HG03039 (cell line): Measurements from ENCODE around the gene ADH7.
A peak's percentile ranks its signal among the peaks of the same experiment; 100 is the strongest.
"Not testable (repeated sequence)": the region's sequence is repeated elsewhere in the genome, so short reads cannot be mapped to it uniquely, and the experiment has no call there.

ENCODE experiments used
- ATAC-seq: cut with Tn5 transposase; IDR thresholded peaks from one replicate; pipeline ENCODE4 v1.9.1; 2021; ENCODE audit warnings: mild to moderate bottlenecking, moderate library complexity; ENCODE audit not compliant: unreplicated experiment

Gene ADH7

GRCh38 chr4:99417125-99417524, 18.0 kb downstream of the ADH7 start:
- ATAC-seq, result no peak

- not testable (repeated sequence) for ATAC-seq
Observed at GRCh38 chr4:99415762-99416161, 19.4 kb downstream of the ADH7 start.

- not testable (repeated sequence) for ATAC-seq
Observed at GRCh38 chr4:99414902-99415301, 20.2 kb downstream of the ADH7 start.

GRCh38 chr4:99414401-99414800, 20.7 kb downstream of the ADH7 start:
- ATAC-seq, result no peak

- no peak for ATAC-seq
Observed at GRCh38 chr4:99413140-99413539, 22.0 kb downstream of the ADH7 start.

GRCh38 chr4:99411041-99411440, 24.1 kb downstream of the ADH7 start:
- no peak for ATAC-seq

- ATAC-seq, result no peak
Observed at GRCh38 chr4:99410075-99410474, 25.1 kb downstream of the ADH7 start.

- no peak for ATAC-seq
Observed at GRCh38 chr4:99408346-99408745, 26.8 kb downstream of the ADH7 start.

GRCh38 chr4:99405433-99406115, 29.6 kb downstream of the ADH7 start:
- no peak for ATAC-seq

GRCh38 chr4:99404595-99405287, 30.4 kb downstream of the ADH7 start:
- ATAC-seq, result peak; percentile 90

GRCh38 chr4:99403380-99404184, 31.6 kb downstream of the ADH7 start:
- ATAC-seq, result peak; percentile 59

- ATAC-seq, result no peak
Observed at GRCh38 chr4:99402765-99403164, 32.4 kb downstream of the ADH7 start.

GRCh38 chr4:99400831-99401230, 34.3 kb downstream of the ADH7 start:
- no peak for ATAC-seq

GRCh38 chr4:99399017-99399416, 36.1 kb downstream of the ADH7 start:
- no peak for ATAC-seq

- ATAC-seq, result no peak
Observed at GRCh38 chr4:99395595-99396364, 39.4 kb downstream of the ADH7 start.

GRCh38 chr4:99394896-99395295, 40.2 kb downstream of the ADH7 start:
- no peak for ATAC-seq

- no peak for ATAC-seq
Observed at GRCh38 chr4:99390055-99390454, 45.1 kb downstream of the ADH7 start.

- ATAC-seq, result no peak
Observed at GRCh38 chr4:99389606-99390005, 45.5 kb downstream of the ADH7 start.

GRCh38 chr4:99383833-99384392, 51.2 kb downstream of the ADH7 start:
- ATAC-seq, result no peak

- no peak for ATAC-seq
Observed at GRCh38 chr4:99383399-99383798, 51.7 kb downstream of the ADH7 start.
